Fibroblast of upper back skin (primary cell): ENCODE measurements around the gene GCK.
"Not testable (repeated sequence)": the region's sequence is repeated elsewhere in the genome, so short reads cannot be mapped to it uniquely, and the experiment has no call there.

Source experiments
- DNase-seq: peaks from one replicate; pipeline ENCODE4 v3.0.0-alpha.2; 2013

Gene GCK

GRCh38 chr7:44138698-44139097 lies 50.5 kb downstream of the GCK start:
- no peak for DNase-seq

GRCh38 chr7:44136731-44137130 lies 52.5 kb downstream of the GCK start:
- no peak for DNase-seq

GRCh38 chr7:44134943-44135628 lies 54.2 kb downstream of the GCK start:
- no peak for DNase-seq

GRCh38 chr7:44133295-44133694 lies 55.9 kb downstream of the GCK start:
- no peak for DNase-seq

- no peak for DNase-seq
These were observed 57.2 kb downstream of the GCK start for GRCh38 chr7:44132039-44132438.

GRCh38 chr7:44131173-44132029 lies 57.8 kb downstream of the GCK start:
- no peak for DNase-seq

GRCh38 chr7:44128721-44129582 lies 60.3 kb downstream of the GCK start:
- DNase-seq: no peak

GRCh38 chr7:44127161-44127560 lies 62.1 kb downstream of the GCK start:
- no peak for DNase-seq

GRCh38 chr7:44126574-44126973 lies 62.7 kb downstream of the GCK start:
- DNase-seq: not testable (repeated sequence)

- no peak for DNase-seq
These were observed 64.4 kb downstream of the GCK start for GRCh38 chr7:44124822-44125202.

GRCh38 chr7:44123190-44124003 lies 65.8 kb downstream of the GCK start, which contains the start of gene POLD2:
TSS of gene POLD2 (minus strand) at chr7:44123548. CDS start at chr7:44122053, 1,495 bp downstream.
- peak; percentile 96 for DNase-seq

- DNase-seq: no peak
These were observed 66.7 kb downstream of the GCK start for GRCh38 chr7:44122529-44122928.

GRCh38 chr7:44121761-44122420 lies 67.3 kb downstream of the GCK start:
- no peak for DNase-seq

GRCh38 chr7:44120395-44120794 lies 68.8 kb downstream of the GCK start:
- no peak for DNase-seq

GRCh38 chr7:44119829-44120380 lies 69.3 kb downstream of the GCK start:
- no peak for DNase-seq

- DNase-seq: no peak
These were observed 71.3 kb downstream of the GCK start for GRCh38 chr7:44117801-44118429.

- no peak for DNase-seq
These were observed 72.2 kb downstream of the GCK start for GRCh38 chr7:44116789-44117666.

- DNase-seq: no peak
These were observed 73.0 kb downstream of the GCK start for GRCh38 chr7:44116087-44116788.
